SK-N-SH (cell line): ENCODE measurements around the gene SVOP. TPM values are rescaled to one million over a fixed set of nuclear protein-coding genes. Genes with fewer than 3 reads are reported as not detected.

Source experiments
- CTCF ChIA-PET: fragments of 300-600, 350-600 bp; formaldehyde crosslinking; extraction: SDS; loops from one replicate; lab custom pipeline; 2021; lab: Yijun Ruan, JAX
- POLR2A ChIA-PET: fragments of 350-600 bp; sonication (Branson Sonifier 250); formaldehyde crosslinking; extraction: SDS; loops from one replicate; lab custom pipeline; 2020; ENCODE audit warnings: antibody characterized with exemption, inconsistent platforms; lab: Yijun Ruan, JAX
- DNase-seq: peaks from one replicate; pipeline ENCODE4 v3.0.0; 2012
- H2AFZ ChIP-seq: fragments of 200-600 bp; sonication (generic); 2 replicates; pipeline ENCODE4 v1.8.1; 2016; ENCODE audit warnings: antibody characterized with exemption, mild to moderate bottlenecking, low read depth
- H3F3A ChIP-seq: fragments of 200-600 bp; sonication (generic); replicated peaks from 2 replicates; pipeline ENCODE3; 2016; ENCODE audit warnings: antibody characterized with exemption, mild to moderate bottlenecking; ENCODE audit not compliant: insufficient read depth
- H3K27ac ChIP-seq, 2 experiments: fragments of 200-500 bp in 1 of 2; fragments of 200-600 bp in 1 of 2; sonication (Bioruptor generic) in 1 of 2; sonication (generic), shearing (Covaris generic) in 1 of 2; 2 replicates each; pipeline versions ENCODE4 v1.5.1 to v1.6.1; 2014 to 2016; ENCODE audit warnings: low read depth in 2 of 2, inconsistent platforms in 1 of 2, low read length in 1 of 2, mild to moderate bottlenecking in 1 of 2, mixed read lengths in 1 of 2
- H3K27me3 ChIP-seq: fragments of 200-600 bp; sonication (generic), shearing (Covaris generic); 2 replicates; pipeline ENCODE4 v1.6.1; 2016; ENCODE audit warnings: mixed run types; ENCODE audit not compliant: insufficient read depth
- H3K36me3 ChIP-seq, 2 experiments: fragments of 200-500 bp in 1 of 2; fragments of 200-600 bp in 1 of 2; sonication (Bioruptor generic) in 1 of 2; sonication (generic) in 1 of 2; replicated peaks in 1 of 2; 2 replicates each; pipeline versions ENCODE3 to v1.5.1; 2014 to 2016; ENCODE audit warnings: low read length in 1 of 2, mild to moderate bottlenecking in 1 of 2; ENCODE audit not compliant: insufficient read depth in 2 of 2, control insufficient read depth in 1 of 2
- H3K4me1 ChIP-seq, 2 experiments: fragments of 200-500 bp in 1 of 2; fragments of 200-600 bp in 1 of 2; sonication (Bioruptor generic) in 1 of 2; sonication (generic), shearing (Covaris generic) in 1 of 2; 2 replicates each; pipeline versions ENCODE4 v1.5.1 to v1.6.1; 2014 to 2016; ENCODE audit warnings: low read depth in 1 of 2, low read length in 1 of 2, mixed run types in 1 of 2; ENCODE audit not compliant: insufficient read depth in 2 of 2, control insufficient read depth in 1 of 2
- H3K4me2 ChIP-seq: fragments of 200-600 bp; sonication (generic), shearing (Covaris generic); 2 replicates; pipeline ENCODE4 v1.6.1; 2017; ENCODE audit warnings: mixed run types
- H3K4me3 ChIP-seq, 2 experiments: fragments of 200-500 bp in 1 of 2; fragments of 200-600 bp in 1 of 2; sonication (Bioruptor generic) in 1 of 2; sonication (generic), shearing (Covaris generic) in 1 of 2; 2 replicates each; pipeline versions ENCODE4 v1.5.1 to v1.8.1; 2014 to 2016; ENCODE audit warnings: low read depth in 2 of 2, inconsistent platforms in 1 of 2, low read length in 1 of 2, mild to moderate bottlenecking in 1 of 2, mixed read lengths in 1 of 2, moderate library complexity in 1 of 2
- H3K79me2 ChIP-seq: fragments of 200-600 bp; sonication (generic); 2 replicates; pipeline ENCODE4 v1.8.1; 2017; ENCODE audit warnings: mild to moderate bottlenecking; ENCODE audit not compliant: insufficient read depth
- H3K9ac ChIP-seq: fragments of 200-600 bp; sonication (generic); 2 replicates; pipeline ENCODE4 v1.6.1; 2017; ENCODE audit warnings: mixed run types
- H3K9me2 ChIP-seq: fragments of 200-600 bp; sonication (generic); 2 replicates; pipeline ENCODE4 v1.6.1; 2017; ENCODE audit warnings: mixed run types
- H3K9me3 ChIP-seq: fragments of 200-600 bp; sonication (generic); 2 replicates; pipeline ENCODE4 v1.6.1; 2017; ENCODE audit warnings: mixed run types, mild to moderate bottlenecking, moderate library complexity
- H4K20me1 ChIP-seq: fragments of 200-600 bp; sonication (generic); 2 replicates; pipeline ENCODE4 v1.6.1; 2017; ENCODE audit warnings: mild to moderate bottlenecking, mixed run types; ENCODE audit not compliant: insufficient read depth
- ELF1 ChIP-seq: IDR thresholded peaks from 2 replicates; pipeline ENCODE4 v1.4.0; 2012
- EP300 ChIP-seq, 2 experiments: IDR thresholded peaks; 2 replicates each; pipeline versions ENCODE4 v1.4.0 to v1.6.1; 2012; ENCODE audit warnings: borderline replicate concordance in 1 of 2, low read depth in 1 of 2, low read length in 1 of 2
- EZH2phosphoT487 ChIP-seq: fragments of 200-600 bp; sonication (generic); IDR thresholded peaks from 2 replicates; pipeline ENCODE4 v1.6.1; 2017; ENCODE audit warnings: low read depth, mixed run types, mild to moderate bottlenecking, antibody characterized with exemption, moderate library complexity, borderline replicate concordance
- FOSL2 ChIP-seq: IDR thresholded peaks from 2 replicates; pipeline ENCODE4 v1.4.0; 2012; ENCODE audit warnings: low read depth, mild to moderate bottlenecking, moderate library complexity, borderline replicate concordance
- FOXJ3 ChIP-seq: sonication (generic); formaldehyde crosslinking; IDR thresholded peaks from 2 replicates; pipeline ENCODE4 v1.5.1; 2020; ENCODE audit warnings: mild to moderate bottlenecking, missing genetic modification reagents
- FOXM1 ChIP-seq: IDR thresholded peaks from 2 replicates; pipeline ENCODE4 v1.4.0; 2012; ENCODE audit warnings: low read depth, mild to moderate bottlenecking
- GABPA ChIP-seq: IDR thresholded peaks from 2 replicates; pipeline ENCODE4 v1.4.0; 2012; ENCODE audit warnings: low read depth, mild to moderate bottlenecking
- GATA2 ChIP-seq: sonication (generic); formaldehyde crosslinking; IDR thresholded peaks from 2 replicates; pipeline ENCODE4 v1.5.0; 2020; ENCODE audit warnings: mild to moderate bottlenecking, missing genetic modification reagents
- JUND ChIP-seq: IDR thresholded peaks from 2 replicates; pipeline ENCODE4 v1.4.0; 2012
- NFIC ChIP-seq: IDR thresholded peaks from 2 replicates; pipeline ENCODE4 v1.4.0; 2012; ENCODE audit warnings: borderline replicate concordance
- NRF1 ChIP-seq: IDR thresholded peaks from 2 replicates; pipeline ENCODE4 v1.6.1; 2012; ENCODE audit warnings: low read depth, mild to moderate bottlenecking, low read length
- RCOR1 ChIP-seq: fragments of 150-350 bp; IDR thresholded peaks from 2 replicates; pipeline ENCODE4 v1.6.1; 2017; ENCODE audit warnings: antibody characterized with exemption, low read length
- RFX5 ChIP-seq: IDR thresholded peaks from 2 replicates; pipeline ENCODE4 v1.6.1; 2012; ENCODE audit warnings: mild to moderate bottlenecking, improper control_type of control experiment, low read length
- SIN3A ChIP-seq: IDR thresholded peaks from 2 replicates; pipeline ENCODE4 v1.6.1; 2012; ENCODE audit warnings: low read depth, mild to moderate bottlenecking, low read length, moderate library complexity, borderline replicate concordance
- TCF12 ChIP-seq: IDR thresholded peaks from 2 replicates; pipeline ENCODE4 v1.4.0; 2012
- WGBS: methylation state at CpG from one replicate; pipeline ENCODE4 v1.1.6; 2017; ENCODE audit warnings: low lambda C conversion rate; 5-methylcytosine and 5-hydroxymethylcytosine counted together
- polyA plus RNA-seq, 3 experiments: library from polyadenylated mRNA; depleted of rRNA; stranded (reverse); fragments of >200 nt; gene quantifications; 2 replicates each; pipeline ENCODE4 v1.2.3, GENCODE V29; 2012
- TF ChIP-seq, protein P1 (sequence below): IDR thresholded peaks from 2 replicates; pipeline ENCODE4 v1.6.1; 2012; ENCODE audit warnings: mild to moderate bottlenecking, low read depth, low read length, moderate library complexity
- TF ChIP-seq, protein P2 (sequence below): IDR thresholded peaks from 2 replicates; pipeline ENCODE4 v1.4.0; 2012; ENCODE audit warnings: low read depth, borderline replicate concordance
- TF ChIP-seq, protein P3 (sequence below): fragments of 150-350 bp; IDR thresholded peaks from 2 replicates; pipeline ENCODE4 v1.6.1; 2017; ENCODE audit warnings: antibody characterized with exemption, low read length, low read depth, borderline replicate concordance
- TF ChIP-seq, protein P4 (sequence below): IDR thresholded peaks from 2 replicates; pipeline ENCODE4 v1.4.0; 2012; ENCODE audit warnings: low read depth
- TF ChIP-seq, protein P5 (sequence below): fragments of 200-600 bp; sonication (generic); IDR thresholded peaks from 2 replicates; pipeline ENCODE4 v1.6.1; 2017; ENCODE audit warnings: antibody characterized with exemption, mild to moderate bottlenecking, moderate library complexity

Gene SVOP
- polyA plus RNA-seq, 1 of the 3 experiments (the other 2 are of a cell fraction), result 0.07 TPM

DNA sequence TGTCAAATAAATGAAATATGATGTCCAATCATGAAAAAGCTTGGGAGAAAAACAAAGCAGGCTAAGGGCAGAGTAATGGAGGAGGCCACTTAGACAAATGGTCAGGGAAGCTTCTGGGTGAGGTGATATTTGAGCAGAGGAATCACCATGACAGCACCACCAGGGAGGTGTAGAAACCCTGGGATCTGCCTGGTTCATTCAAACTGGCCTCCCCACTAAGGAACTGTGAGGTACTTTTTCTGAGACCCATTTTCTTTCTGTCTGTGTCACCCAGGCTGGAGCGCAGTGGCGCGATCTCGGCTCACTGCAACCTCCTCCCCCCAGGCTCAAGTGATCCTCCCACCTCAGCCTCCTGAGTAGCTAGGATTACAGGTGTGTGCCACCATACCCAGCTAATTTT is 155.7 kb downstream of the SVOP start:
- no peak overlapping the region for H3K27ac ChIP-seq
- H2AFZ ChIP-seq, result no peak overlapping the region
- no peaks in the 10 kb centered on the region for H3K79me2 ChIP-seq
- H3K36me3 ChIP-seq, result no peaks in the 10 kb centered on the region
- H3K4me1 ChIP-seq, result no peaks in the 10 kb centered on the region
- POLR2A ChIA-PET, result no interaction called here
- no peaks in the 10 kb centered on the region for H3K9me2 ChIP-seq
- 97% methylated on average over 4 of the region's 4 CpGs for WGBS
- peaks cover 2% of the 10 kb centered on the region for H3F3A ChIP-seq
- TF ChIP-seq ELF1, result no peak
- TF ChIP-seq TCF12, result no peak
- TF ChIP-seq EP300 (IDR thresholded peaks at IDR 0.05; ENCODE audit: borderline replicate concordance in 1 of 2, low read depth in 1 of 2, low read length in 1 of 2), result no peak
- TF ChIP-seq, protein P1, sequence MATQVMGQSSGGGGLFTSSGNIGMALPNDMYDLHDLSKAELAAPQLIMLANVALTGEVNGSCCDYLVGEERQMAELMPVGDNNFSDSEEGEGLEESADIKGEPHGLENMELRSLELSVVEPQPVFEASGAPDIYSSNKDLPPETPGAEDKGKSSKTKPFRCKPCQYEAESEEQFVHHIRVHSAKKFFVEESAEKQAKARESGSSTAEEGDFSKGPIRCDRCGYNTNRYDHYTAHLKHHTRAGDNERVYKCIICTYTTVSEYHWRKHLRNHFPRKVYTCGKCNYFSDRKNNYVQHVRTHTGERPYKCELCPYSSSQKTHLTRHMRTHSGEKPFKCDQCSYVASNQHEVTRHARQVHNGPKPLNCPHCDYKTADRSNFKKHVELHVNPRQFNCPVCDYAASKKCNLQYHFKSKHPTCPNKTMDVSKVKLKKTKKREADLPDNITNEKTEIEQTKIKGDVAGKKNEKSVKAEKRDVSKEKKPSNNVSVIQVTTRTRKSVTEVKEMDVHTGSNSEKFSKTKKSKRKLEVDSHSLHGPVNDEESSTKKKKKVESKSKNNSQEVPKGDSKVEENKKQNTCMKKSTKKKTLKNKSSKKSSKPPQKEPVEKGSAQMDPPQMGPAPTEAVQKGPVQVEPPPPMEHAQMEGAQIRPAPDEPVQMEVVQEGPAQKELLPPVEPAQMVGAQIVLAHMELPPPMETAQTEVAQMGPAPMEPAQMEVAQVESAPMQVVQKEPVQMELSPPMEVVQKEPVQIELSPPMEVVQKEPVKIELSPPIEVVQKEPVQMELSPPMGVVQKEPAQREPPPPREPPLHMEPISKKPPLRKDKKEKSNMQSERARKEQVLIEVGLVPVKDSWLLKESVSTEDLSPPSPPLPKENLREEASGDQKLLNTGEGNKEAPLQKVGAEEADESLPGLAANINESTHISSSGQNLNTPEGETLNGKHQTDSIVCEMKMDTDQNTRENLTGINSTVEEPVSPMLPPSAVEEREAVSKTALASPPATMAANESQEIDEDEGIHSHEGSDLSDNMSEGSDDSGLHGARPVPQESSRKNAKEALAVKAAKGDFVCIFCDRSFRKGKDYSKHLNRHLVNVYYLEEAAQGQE, result no peak
- TF ChIP-seq NFIC, result no peak
- TF ChIP-seq RCOR1, result no peak
- TF ChIP-seq, protein P2, sequence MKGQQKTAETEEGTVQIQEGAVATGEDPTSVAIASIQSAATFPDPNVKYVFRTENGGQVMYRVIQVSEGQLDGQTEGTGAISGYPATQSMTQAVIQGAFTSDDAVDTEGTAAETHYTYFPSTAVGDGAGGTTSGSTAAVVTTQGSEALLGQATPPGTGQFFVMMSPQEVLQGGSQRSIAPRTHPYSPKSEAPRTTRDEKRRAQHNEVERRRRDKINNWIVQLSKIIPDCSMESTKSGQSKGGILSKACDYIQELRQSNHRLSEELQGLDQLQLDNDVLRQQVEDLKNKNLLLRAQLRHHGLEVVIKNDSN, result no peak
- no peak for TF ChIP-seq SIN3A
- TF ChIP-seq, protein P3, sequence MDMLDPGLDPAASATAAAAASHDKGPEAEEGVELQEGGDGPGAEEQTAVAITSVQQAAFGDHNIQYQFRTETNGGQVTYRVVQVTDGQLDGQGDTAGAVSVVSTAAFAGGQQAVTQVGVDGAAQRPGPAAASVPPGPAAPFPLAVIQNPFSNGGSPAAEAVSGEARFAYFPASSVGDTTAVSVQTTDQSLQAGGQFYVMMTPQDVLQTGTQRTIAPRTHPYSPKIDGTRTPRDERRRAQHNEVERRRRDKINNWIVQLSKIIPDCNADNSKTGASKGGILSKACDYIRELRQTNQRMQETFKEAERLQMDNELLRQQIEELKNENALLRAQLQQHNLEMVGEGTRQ, result no peak
- TF ChIP-seq GABPA, result no peak
- no peak for TF ChIP-seq NRF1
- no peak for TF ChIP-seq FOXM1
- TF ChIP-seq, protein P4, sequence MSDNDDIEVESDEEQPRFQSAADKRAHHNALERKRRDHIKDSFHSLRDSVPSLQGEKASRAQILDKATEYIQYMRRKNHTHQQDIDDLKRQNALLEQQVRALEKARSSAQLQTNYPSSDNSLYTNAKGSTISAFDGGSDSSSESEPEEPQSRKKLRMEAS, result no peak
- TF ChIP-seq EZH2phosphoT487, result no peak
- no peak for TF ChIP-seq JUND
- TF ChIP-seq, protein P5, sequence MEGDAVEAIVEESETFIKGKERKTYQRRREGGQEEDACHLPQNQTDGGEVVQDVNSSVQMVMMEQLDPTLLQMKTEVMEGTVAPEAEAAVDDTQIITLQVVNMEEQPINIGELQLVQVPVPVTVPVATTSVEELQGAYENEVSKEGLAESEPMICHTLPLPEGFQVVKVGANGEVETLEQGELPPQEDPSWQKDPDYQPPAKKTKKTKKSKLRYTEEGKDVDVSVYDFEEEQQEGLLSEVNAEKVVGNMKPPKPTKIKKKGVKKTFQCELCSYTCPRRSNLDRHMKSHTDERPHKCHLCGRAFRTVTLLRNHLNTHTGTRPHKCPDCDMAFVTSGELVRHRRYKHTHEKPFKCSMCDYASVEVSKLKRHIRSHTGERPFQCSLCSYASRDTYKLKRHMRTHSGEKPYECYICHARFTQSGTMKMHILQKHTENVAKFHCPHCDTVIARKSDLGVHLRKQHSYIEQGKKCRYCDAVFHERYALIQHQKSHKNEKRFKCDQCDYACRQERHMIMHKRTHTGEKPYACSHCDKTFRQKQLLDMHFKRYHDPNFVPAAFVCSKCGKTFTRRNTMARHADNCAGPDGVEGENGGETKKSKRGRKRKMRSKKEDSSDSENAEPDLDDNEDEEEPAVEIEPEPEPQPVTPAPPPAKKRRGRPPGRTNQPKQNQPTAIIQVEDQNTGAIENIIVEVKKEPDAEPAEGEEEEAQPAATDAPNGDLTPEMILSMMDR, result no peak
- TF ChIP-seq GATA2, result no peak
- TF ChIP-seq FOSL2, result no peak
- TF ChIP-seq RFX5, result no peak
- TF ChIP-seq FOXJ3 (CRISPR knock-in tag), result no peak
- TF ChIP-seq, all 33 proteins: peak for 0
- CTCF ChIA-PET, result no interaction called here
- Histone ChIP-seq H3K9me3 (no peaks in the 10 kb centered on the region), H4K20me1 (no peaks in the 10 kb centered on the region), H3K4me3 (no peak overlapping the region), H3K4me2 (no peak overlapping the region), H3K9ac (no peak overlapping the region), H3K27me3 (no peaks in the 10 kb centered on the region)
- no peak for DNase-seq
